Sigmoid colon (tissue), 4 donors: ENCODE results near the gene HDGF.

ENCODE experiments used
- EP300 ChIP-seq, 4 donors: sonication (generic); formaldehyde crosslinking; IDR thresholded peaks; one replicate each; pipeline ENCODE4 v1.6.1; 2017; ENCODE audit warnings: antibody characterized with exemption in 4 of 4
- POLR2A ChIP-seq, 2 donors: fragments of 450-650 bp; IDR thresholded peaks; one replicate each; pipeline ENCODE4 v1.6.1; 2016; ENCODE audit warnings: antibody characterized with exemption in 2 of 2, mild to moderate bottlenecking in 2 of 2, moderate library complexity in 2 of 2
- POLR2AphosphoS5 ChIP-seq, 4 donors: sonication (generic); formaldehyde crosslinking; IDR thresholded peaks; one replicate each; pipeline ENCODE4 v1.6.1; 2017; ENCODE audit warnings: antibody characterized with exemption in 4 of 4
- TF ChIP-seq, protein P1 (sequence below), 4 experiments: fragments of 450-650 bp in 3 of 4; fragments of 200-600 bp in 1 of 4; IDR thresholded peaks; one replicate each; pipeline ENCODE4 v1.5.1; 2016 to 2019; ENCODE audit warnings: antibody characterized with exemption in 4 of 4, mild to moderate bottlenecking in 3 of 4, moderate library complexity in 2 of 4

GRCh38 chr1:156745881-156746280 is 5.6 kb downstream of the HDGF start:
- TF ChIP-seq POLR2A (IDR thresholded peaks at IDR 0.05) (no peak), POLR2AphosphoS5 (IDR thresholded peaks at IDR 0.05) (no peak), EP300 (IDR thresholded peaks at IDR 0.05) (no peak)
- TF ChIP-seq, protein P1, sequence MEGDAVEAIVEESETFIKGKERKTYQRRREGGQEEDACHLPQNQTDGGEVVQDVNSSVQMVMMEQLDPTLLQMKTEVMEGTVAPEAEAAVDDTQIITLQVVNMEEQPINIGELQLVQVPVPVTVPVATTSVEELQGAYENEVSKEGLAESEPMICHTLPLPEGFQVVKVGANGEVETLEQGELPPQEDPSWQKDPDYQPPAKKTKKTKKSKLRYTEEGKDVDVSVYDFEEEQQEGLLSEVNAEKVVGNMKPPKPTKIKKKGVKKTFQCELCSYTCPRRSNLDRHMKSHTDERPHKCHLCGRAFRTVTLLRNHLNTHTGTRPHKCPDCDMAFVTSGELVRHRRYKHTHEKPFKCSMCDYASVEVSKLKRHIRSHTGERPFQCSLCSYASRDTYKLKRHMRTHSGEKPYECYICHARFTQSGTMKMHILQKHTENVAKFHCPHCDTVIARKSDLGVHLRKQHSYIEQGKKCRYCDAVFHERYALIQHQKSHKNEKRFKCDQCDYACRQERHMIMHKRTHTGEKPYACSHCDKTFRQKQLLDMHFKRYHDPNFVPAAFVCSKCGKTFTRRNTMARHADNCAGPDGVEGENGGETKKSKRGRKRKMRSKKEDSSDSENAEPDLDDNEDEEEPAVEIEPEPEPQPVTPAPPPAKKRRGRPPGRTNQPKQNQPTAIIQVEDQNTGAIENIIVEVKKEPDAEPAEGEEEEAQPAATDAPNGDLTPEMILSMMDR (IDR thresholded peaks at IDR 0.05), result no peak
